Mammary epithelial cell (primary cell): ENCODE measurements around the gene PPIL4.

Experiments
- CTCF ChIP-seq, 2 donors: IDR thresholded peaks in 1 of 2; conservative IDR thresholded peaks in 1 of 2; 2 replicates each; pipeline ENCODE4 v1.5.1; 2011 to 2012; ENCODE audit warnings: inconsistent platforms in 2 of 2, low read length in 2 of 2, mild to moderate bottlenecking in 2 of 2, control low read depth in 1 of 2, low read depth in 1 of 2; ENCODE audit not compliant: insufficient read depth in 1 of 2; ENCODE audit errors: extremely low read depth in 1 of 2
- EZH2 ChIP-seq: IDR thresholded peaks from 2 replicates; pipeline ENCODE4 v1.6.1; 2012; ENCODE audit warnings: low read length, inconsistent platforms, borderline replicate concordance

- no peak for TF ChIP-seq CTCF (conservative IDR thresholded peaks at IDR 0.05 in 1 of 2, IDR thresholded peaks at IDR 0.05 in 1 of 2; ENCODE audit: extremely low read depth in 1 of 2, insufficient read depth in 1 of 2, low read depth in 1 of 2, low read length in 2 of 2)
- TF ChIP-seq EZH2: no peak
Observed at GRCh38 chr6:149586149-149586548, 40.3 kb upstream of the PPIL4 start.
